NCI-H2081 (cell line): ENCODE data around the gene GRAPL.
"Not testable (repeated sequence)": the region's sequence is repeated elsewhere in the genome, so short reads cannot be mapped to it uniquely, and the experiment has no call there.

Experiments used
- DNase-seq, 2 experiments: peaks; one replicate each; lab custom pipeline; 2025; lab: John Stamatoyannopoulos, UW

GRAPL gene

GRCh38 chr17:19127148-19127980, at the start of gene GRAPL:
Gene GRAPL (plus strand): TSS chr17:19127589. CDS start chr17:19127620, 31 bp downstream.
- DNase-seq: not testable (repeated sequence)

- not testable (repeated sequence) for DNase-seq
These were observed 38.3 kb upstream of the GRAPL start for GRCh38 chr17:19088804-19089685.

- DNase-seq: not testable (repeated sequence)
These were observed 37.2 kb upstream of the GRAPL start for GRCh38 chr17:19090058-19090772.

GRCh38 chr17:19092737-19093683, 34.4 kb upstream of the GRAPL start:
- not testable (repeated sequence) for DNase-seq

GRCh38 chr17:19093684-19094438, 33.5 kb upstream of the GRAPL start:
- not testable (repeated sequence) for DNase-seq

GRCh38 chr17:19108517-19108916, 18.9 kb upstream of the GRAPL start:
- DNase-seq: not testable (repeated sequence)

- DNase-seq: not testable (repeated sequence)
These were observed 16.9 kb upstream of the GRAPL start for GRCh38 chr17:19110189-19111097.

GRCh38 chr17:19111111-19111711, 16.2 kb upstream of the GRAPL start:
- not testable (repeated sequence) for DNase-seq

GRCh38 chr17:19111801-19112458, 15.5 kb upstream of the GRAPL start:
- DNase-seq: not testable (repeated sequence)

GRCh38 chr17:19112459-19112826, 14.9 kb upstream of the GRAPL start:
- not testable (repeated sequence) for DNase-seq

GRCh38 chr17:19118695-19119094, 8.7 kb upstream of the GRAPL start:
- DNase-seq: not testable (repeated sequence)

GRCh38 chr17:19125289-19125688, 2.1 kb upstream of the GRAPL start:
- DNase-seq: not testable (repeated sequence)

GRCh38 chr17:19129500-19129899, 2.1 kb downstream of the GRAPL start:
- not testable (repeated sequence) for DNase-seq

GRCh38 chr17:19131108-19131507, 3.7 kb downstream of the GRAPL start:
- not testable (repeated sequence) for DNase-seq

- DNase-seq: not testable (repeated sequence)
These were observed 4.4 kb downstream of the GRAPL start for GRCh38 chr17:19131772-19132171.

- not testable (repeated sequence) for DNase-seq
These were observed 6.4 kb downstream of the GRAPL start for GRCh38 chr17:19133793-19134192.

- not testable (repeated sequence) for DNase-seq
These were observed 8.0 kb downstream of the GRAPL start for GRCh38 chr17:19135391-19135790.

- DNase-seq: not testable (repeated sequence)
These were observed 8.7 kb downstream of the GRAPL start for GRCh38 chr17:19136138-19136537.
